ENCODE measurements around the gene CDC34. TPM values are rescaled to one million over a fixed set of nuclear protein-coding genes. Genes with fewer than 3 reads are reported as not detected.

The CDC34 gene, protein sequence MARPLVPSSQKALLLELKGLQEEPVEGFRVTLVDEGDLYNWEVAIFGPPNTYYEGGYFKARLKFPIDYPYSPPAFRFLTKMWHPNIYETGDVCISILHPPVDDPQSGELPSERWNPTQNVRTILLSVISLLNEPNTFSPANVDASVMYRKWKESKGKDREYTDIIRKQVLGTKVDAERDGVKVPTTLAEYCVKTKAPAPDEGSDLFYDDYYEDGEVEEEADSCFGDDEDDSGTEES
- polyA plus RNA-seq (ENCODE audit: insufficient read length in 4 of 4), result 10 to 100 TPM; 57.9 to 77.6 (median 66.3) TPM

GRCh38 chr19:531753-532560, at the start of gene CDC34:
TSS of gene CDC34 (plus strand) at chr19:531760. CDS start at chr19:531932, 172 bp downstream.
- no peak for DNase-seq (ENCODE audit: low read depth in 4 of 4, low spot score in 2 of 4)

DNA sequence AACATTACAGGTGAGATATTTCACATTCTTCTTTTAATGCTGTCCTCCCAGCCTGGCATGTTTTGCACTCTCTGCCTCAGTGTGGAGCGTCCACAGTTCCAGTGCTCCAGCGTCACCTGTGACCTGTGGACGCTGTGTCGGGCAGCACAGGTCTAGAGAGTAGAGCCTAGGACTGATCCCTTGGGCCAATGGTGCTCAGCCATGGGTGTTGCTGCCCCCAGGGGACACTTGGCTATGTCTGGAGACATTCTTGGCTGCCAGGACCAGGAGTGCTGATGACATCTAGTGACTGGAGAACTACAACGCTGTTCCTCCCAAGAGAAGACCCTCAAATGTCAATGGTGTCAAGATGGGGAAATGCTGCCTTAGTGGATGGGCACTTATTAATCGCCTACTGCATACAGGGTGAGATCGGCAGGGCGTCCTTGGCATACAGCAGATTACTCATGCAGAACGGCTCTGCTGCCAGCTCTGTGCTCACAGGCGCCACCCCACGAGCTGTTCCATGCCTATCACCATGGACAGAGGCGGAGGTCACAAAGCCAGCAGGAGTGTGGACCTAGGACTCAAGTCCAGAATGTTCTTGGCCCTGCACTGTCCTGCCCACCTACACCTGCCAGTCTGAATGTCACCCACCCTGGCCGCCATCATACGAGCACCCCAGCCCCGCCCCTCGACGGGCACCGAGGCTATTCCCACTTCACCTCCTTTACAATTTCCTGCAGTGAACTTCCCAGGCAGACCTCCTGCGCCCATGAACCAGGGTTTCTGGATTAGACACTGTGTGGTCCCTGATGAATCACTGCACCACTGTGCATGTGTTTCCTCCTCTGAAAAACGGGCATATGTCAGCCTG, 49.1 kb upstream of the CDC34 start:
- DNase-seq (ENCODE audit: low read depth in 4 of 4, low spot score in 2 of 4), result no peak

DNA sequence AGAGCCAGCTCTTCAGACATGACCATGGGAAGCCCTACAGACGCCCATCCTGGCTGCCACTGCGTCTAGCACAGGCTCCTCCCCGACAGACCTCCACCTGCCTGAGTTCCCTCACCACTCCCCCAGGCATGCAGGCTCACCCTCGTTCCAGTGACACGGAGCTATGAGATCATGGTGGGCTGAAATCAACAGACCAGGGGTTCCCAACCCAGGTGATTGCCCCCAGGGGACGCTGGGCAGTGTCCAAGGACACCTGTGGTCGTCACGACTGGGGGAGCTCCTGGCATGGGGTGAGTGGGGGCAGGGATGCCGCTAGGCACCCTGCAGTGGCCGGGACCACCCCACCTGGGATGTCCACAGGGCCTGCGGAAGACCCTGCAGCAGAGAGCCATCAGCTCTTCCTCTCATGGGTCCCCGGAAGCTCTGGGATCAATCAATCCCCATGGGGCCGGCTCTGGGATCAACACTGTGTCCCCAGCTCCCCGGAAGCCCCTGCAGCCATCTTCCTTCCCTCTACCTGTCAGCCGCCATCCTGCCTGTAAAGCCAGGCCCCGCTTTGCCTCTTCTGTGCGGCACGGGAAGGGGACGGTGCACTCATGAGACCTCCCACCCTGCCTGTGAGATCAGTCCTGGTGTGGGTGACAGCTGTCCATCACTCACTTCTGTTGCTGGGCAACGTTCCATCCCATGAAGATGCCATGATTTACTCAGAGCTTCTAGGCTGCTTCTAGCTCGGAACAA, 48.1 kb upstream of the CDC34 start:
- no peak for DNase-seq (ENCODE audit: low read depth in 4 of 4, low spot score in 2 of 4)

DNA sequence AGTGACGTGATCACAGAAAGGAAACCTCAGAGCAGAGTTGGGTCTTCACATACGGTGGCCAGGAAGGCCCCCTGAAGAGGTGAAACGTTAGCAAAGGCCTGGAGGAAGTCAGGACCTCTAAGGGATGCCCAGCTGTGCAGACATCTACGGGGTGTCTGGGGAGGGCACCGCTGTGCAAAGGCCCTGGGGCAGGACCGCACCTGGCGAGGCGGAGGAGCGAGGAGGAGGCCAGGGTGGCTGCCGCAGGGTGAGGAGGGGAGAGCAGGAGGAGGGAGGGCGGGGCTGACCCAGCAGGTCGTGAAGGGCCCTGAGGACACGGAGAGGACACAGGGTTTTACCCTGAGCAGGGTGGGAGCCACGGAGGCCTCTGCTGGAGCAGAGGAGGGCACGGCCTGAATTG, 47.1 kb upstream of the CDC34 start:
- no peak for DNase-seq (ENCODE audit: low read depth in 4 of 4, low spot score in 2 of 4)

- DNase-seq (ENCODE audit: low read depth in 4 of 4, low spot score in 2 of 4), result no peak
These were observed 46.5 kb upstream of the CDC34 start for GRCh38 chr19:485077-485476.

DNA sequence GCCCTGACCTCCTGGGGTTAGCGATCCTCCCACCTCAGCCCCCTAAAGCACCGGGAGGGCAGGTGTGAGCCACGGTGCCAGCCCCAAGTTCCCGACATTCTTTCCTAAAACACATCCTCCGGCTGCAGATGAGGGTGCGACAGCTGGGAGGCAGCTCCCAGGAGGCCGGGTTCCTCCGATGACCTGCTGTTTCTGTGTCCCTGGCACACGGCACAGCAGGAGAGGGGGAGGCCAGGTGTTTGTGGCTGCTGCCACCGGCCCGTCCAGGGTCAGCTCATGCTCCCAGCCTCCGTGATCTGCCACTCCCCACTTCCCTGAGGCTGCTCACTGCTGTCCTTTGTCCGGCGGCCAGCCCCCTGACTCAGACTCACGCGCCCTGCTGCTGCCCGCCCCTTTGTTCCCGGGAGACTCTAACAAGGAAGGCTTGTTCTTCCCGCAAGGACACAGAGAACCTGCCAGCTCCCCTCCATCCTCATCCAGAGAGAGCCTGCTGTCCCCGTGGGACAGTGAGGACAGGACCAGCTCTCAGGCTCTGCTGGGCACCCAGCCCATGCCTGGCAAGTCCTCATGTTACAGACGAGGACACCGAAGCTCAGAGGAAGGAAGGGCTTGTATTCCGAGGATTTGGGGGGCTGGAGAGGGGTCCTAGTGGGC, 45.9 kb upstream of the CDC34 start:
- no peak for DNase-seq (ENCODE audit: low read depth in 4 of 4, low spot score in 2 of 4)

DNA sequence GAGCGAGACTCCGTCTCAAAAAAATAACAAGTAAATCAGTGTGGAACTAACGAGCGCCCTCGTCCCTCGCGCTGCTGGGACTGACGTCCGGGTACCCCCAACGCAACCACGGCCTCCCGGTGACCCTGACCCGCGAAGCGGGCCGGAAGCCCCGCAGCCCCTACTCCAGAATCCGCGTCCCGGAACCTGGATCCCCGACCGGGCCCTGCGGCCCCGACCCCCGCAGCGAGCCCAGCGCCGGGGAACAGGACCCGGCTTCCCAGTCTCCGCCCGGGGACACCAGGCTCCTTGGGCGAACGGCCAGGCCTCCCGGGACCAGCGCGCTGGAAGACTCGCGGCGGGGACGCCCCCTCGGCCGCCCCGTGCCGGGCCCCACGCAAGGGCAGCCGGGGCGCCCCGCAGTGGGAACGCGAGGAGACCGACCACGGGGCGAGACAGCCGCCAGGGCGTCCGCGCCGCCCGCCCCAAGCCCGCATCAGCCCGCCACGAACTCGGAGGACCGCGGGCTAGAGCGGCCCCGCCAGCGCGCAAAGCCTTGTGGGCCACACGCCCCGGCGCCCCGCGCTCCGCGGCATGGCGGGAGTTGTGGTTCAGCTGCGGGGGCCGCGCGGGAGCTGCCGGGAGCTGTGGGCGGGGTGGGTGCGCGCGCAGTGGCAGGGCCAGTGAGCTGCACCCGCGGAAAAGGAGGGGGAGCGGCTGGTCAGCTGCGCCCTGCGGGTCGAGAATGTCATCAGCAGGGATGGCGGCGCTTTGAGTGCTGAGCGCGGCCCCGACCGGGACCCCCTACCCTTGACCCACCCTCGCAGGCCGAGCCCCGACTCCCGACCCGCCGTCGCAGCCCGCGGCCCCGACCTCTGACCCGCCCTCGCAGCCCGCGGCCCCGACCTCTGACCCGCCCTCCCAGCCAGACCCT, 42.8 kb upstream of the CDC34 start:
- peak in 3 of 4 donors; percentile 84 to 92 (median 87) for DNase-seq (ENCODE audit: low read depth in 4 of 4, low spot score in 2 of 4)

DNA sequence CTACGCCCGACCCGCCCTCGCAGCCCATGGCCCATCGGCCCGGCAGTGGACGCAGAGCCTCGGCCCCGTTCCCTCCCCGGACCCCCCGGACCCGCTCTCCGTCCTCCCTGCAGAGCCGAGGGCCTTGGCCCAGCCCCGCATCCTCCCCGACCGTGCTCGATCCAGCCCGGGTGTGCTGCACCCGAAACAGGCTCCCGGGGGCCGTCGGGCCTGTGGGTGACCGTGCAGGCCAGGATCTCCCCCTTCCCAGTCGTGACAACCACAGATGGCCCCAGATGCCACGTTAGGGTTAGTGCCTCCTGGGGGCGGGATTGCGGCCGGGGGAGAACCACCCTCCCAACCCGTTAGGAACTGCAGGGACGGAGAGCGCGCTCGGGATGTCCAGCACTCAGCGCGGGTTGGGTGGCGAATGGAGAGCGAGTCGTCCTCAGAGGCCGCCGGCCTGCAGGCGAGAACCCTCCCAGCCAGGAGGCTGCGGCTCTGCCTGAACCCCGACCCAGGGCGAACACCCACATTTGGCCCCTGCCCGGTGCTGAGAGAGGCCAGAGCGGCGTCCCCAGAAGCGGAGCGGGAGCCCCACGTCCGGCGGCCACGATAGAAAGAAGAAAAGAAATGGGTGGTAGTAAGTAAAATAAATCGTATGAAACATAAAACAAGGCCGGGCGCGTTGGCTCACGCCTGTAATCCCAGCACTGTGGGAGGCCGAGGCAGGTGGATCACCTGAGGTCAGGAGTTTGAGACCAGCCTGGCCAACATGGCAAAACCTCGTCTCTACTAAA, 42.0 kb upstream of the CDC34 start:
- no peak for DNase-seq (ENCODE audit: low read depth in 4 of 4, low spot score in 2 of 4)

DNA sequence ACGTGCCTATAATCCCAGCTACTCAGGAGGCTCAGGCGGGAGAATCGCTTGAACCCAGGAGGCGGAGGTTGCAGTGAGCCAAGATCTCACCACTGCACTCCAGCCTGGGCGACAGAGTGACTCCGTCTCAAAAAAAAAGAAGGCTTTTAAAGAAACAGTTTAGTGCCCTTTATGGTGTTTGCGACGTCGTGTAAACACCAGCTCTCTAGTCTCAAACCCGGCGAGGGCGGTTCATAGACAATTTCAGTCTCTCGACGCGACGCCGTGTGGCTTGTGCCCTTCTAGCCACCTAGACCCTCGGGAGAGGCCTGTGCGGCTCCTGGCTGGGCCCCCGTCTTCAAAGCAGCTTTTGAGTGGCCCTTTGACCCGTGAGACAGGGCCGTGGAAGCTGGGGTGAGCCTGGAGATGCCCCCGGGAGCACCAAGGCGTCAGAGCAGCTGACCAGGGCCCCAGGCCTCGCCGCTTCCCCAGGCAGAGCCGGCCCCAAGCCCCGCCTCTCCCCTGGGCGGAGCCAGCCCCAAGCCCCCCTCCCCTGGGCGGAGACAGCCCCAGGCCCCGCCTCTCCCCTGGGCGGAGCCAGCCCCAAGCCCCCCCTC, 40.3 kb upstream of the CDC34 start:
- DNase-seq (ENCODE audit: low read depth in 4 of 4, low spot score in 2 of 4), result no peak

- DNase-seq (ENCODE audit: low read depth in 4 of 4, low spot score in 2 of 4), result no peak
These were observed 39.4 kb upstream of the CDC34 start for GRCh38 chr19:492091-492531.

GRCh38 chr19:493391-494170, 38.0 kb upstream of the CDC34 start:
- no peak for DNase-seq (ENCODE audit: low read depth in 4 of 4, low spot score in 2 of 4)

- no peak for DNase-seq (ENCODE audit: low read depth in 4 of 4, low spot score in 2 of 4)
These were observed 37.1 kb upstream of the CDC34 start for GRCh38 chr19:494171-495080.

DNA sequence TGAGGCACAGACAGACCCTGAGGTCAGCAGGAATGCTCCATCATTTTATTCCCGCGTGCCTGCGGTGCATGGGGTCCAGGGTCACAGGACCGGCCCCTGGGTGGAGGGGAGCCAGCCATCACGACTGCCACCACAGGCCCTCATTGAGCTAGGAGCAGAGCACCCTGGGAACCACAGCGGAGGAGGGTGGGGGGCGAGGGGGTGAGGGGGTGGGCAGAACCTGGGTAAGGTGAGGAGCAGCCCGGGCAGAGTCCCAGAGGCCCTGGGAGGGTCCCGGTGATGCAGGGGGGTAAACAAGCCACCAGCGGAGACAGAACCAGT, 36.5 kb upstream of the CDC34 start:
- DNase-seq (ENCODE audit: low read depth in 4 of 4, low spot score in 2 of 4), result no peak

DNA sequence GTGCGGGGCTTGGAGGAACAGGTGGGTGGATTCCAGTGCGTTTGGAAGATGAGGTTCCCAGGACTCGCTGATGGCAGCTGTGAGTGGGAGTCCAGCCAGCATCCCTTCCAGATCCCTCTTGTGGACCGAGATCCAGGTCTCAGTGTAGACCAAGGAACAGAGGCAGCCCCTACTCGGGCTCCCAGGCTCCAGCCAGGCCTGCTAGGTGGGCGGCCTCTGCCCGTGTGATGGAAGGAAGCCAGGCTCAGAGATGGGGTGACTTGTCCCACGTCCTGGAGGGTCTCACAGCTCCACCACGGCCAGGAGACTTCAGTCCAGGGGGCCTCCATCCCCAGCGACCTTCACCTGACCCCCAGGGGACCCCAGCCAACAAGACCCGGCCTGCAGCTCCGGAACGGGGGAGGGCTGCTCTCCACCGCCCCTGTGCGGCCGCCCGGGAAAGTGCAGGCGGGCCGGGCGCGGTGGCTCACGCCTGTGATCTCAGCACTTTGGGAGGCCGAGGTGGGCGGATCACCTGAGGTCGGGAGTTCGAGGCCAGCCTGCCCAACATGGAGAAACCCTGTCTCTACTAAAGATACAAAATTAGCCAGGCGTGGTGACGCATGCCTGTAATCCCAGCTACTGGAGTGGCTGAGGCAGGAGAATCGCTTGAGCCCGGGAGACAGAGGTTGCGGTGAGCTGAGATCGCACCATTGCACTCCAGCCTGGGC, 36.0 kb upstream of the CDC34 start:
- no peak for DNase-seq (ENCODE audit: low read depth in 4 of 4, low spot score in 2 of 4)

GRCh38 chr19:496112-496665, 35.4 kb upstream of the CDC34 start, which contains the start of gene MADCAM1:
TSS of gene MADCAM1 (plus strand) at chr19:496486. CDS start at chr19:496500, 14 bp downstream.
- no peak for DNase-seq (ENCODE audit: low read depth in 4 of 4, low spot score in 2 of 4)

All from left renal cortex interstitium (tissue), 4 donors.